ENCODE data around the gene GALNT13. TPM values are rescaled to one million over a fixed set of nuclear protein-coding genes. Genes with fewer than 3 reads are reported as not detected.
A peak's percentile ranks its signal among the peaks of the same experiment; 100 is the strongest.

Gene GALNT13
- total RNA-seq = 0.13 TPM in 1 of 2 replicates, not detected in the other
- long read RNA-seq = 0 reads

DNA sequence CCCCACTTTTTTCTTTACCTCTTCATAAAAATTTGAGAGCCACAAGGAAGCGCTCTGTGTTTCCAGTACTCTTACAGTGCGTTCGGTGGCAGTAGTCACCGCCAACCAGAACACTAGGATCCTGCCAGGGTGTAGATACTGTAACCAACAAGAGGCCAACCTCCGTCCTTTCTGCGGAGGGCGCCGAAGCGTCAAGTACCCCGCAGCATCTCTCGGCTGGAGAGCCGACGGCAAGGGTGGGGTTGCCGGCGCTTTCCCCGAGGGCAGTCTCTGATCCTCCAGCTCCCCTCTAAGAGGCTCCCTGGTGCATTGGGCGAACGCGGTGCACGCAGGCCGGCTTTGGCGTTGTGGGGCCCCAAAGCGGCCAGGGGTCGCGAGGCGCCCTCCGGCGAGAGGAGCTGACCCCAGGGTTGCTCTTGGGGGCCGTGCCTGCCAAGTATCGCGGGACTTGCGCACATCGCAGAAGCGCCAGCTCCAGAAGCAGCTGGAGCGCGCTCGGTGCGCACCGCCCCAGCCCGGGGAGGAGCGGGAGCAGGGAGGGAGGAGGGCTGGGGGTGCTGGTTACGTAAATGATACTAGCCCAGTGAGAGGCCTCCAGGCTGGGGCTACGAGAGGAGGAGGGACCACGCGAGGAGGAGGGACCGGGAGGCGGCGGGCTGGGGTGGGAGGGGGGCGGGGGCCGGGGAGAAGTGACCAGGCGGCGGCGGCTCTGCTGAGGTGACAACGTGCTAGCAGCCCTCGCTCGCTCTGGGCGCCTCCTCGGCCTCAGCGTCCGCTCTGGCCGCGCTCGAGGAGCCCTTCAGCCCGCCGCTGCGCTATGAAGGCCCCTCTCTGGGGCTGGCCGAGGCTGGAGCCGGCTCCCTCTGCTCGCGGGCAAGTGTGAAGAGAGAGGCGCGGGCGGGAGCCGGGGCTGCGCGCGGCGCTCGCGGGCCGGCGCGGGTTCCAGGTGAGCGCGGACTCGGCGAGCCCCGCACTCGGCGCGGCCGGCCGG is at the start of gene GALNT13:
Gene GALNT13 (plus strand): TSS at position 692 of the 991 bp plus-strand sequence.
- DNase-seq (ENCODE audit: extremely low spot score, unreplicated experiment) = no peak
- no peaks in the 10 kb centered on the region for H3K9me3 Mint-ChIP-seq (ENCODE audit: unreplicated experiment)
- no peak within 1 kb of the TSS for H3K27ac Mint-ChIP-seq (ENCODE audit: unreplicated experiment)
- peak within 1 kb of the TSS; percentile 61 for H3K4me3 Mint-ChIP-seq (ENCODE audit: unreplicated experiment)
- peaks cover 10% of the 10 kb centered on the region for H3K4me1 Mint-ChIP-seq (ENCODE audit: unreplicated experiment)
- H3K36me3 Mint-ChIP-seq (ENCODE audit: unreplicated experiment) = no peaks in the 10 kb centered on the region
- peaks cover 49% of the 10 kb centered on the region for H3K27me3 Mint-ChIP-seq (ENCODE audit: unreplicated experiment)
- TF ChIP-seq, protein P1, sequence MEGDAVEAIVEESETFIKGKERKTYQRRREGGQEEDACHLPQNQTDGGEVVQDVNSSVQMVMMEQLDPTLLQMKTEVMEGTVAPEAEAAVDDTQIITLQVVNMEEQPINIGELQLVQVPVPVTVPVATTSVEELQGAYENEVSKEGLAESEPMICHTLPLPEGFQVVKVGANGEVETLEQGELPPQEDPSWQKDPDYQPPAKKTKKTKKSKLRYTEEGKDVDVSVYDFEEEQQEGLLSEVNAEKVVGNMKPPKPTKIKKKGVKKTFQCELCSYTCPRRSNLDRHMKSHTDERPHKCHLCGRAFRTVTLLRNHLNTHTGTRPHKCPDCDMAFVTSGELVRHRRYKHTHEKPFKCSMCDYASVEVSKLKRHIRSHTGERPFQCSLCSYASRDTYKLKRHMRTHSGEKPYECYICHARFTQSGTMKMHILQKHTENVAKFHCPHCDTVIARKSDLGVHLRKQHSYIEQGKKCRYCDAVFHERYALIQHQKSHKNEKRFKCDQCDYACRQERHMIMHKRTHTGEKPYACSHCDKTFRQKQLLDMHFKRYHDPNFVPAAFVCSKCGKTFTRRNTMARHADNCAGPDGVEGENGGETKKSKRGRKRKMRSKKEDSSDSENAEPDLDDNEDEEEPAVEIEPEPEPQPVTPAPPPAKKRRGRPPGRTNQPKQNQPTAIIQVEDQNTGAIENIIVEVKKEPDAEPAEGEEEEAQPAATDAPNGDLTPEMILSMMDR (IDR thresholded peaks at IDR 0.05) = no peak

DNA sequence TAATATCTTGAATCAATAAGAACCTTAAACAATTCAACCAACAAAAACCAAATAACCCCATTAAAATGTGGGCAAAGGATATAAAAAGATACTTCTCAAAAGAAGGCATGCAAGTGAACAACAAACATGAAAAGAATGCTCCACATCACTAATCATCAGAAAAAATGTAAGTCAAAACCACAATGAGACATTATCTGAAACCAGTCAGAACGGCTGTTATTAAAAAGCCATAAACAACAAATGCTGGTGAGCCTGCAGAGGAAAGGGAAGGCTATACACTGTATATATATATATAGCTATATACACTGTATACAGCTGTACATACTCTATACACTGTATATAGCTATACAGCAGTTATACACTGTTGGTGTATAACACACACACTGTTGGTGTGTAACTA is 47.8 kb upstream of the GALNT13 start:
- Mint-ChIP-seq H3K27me3 (ENCODE audit: unreplicated experiment) (no peaks in the 10 kb centered on the region), H3K4me3 (ENCODE audit: unreplicated experiment) (no peak overlapping the region), H3K36me3 (ENCODE audit: unreplicated experiment) (no peaks in the 10 kb centered on the region), H3K27ac (ENCODE audit: unreplicated experiment) (no peak overlapping the region), H3K4me1 (ENCODE audit: unreplicated experiment) (no peaks in the 10 kb centered on the region), H3K9me3 (ENCODE audit: unreplicated experiment) (peaks cover 25% of the 10 kb centered on the region)
- TF ChIP-seq, protein P1 (IDR thresholded peaks at IDR 0.05) = no peak
- no peak for DNase-seq (ENCODE audit: extremely low spot score, unreplicated experiment)

DNA sequence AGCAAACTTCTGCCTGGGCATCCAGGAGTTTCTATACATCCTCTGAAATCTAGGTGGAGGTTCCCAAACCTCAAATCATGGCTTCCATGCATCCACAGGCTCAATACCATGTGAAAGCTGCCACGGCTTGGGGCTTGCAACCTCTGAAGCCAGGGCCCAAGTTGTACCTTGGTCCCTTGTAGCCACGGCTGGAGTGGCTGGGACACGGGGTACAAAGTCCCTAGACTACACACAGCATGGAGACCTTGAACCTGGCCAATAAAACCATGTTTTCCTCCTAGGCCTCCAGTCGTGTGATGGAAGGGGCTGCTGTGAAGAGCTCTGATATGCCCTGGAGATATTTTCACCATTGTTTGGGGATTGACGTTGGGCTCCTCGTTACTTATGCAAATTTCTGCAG is 43.4 kb upstream of the GALNT13 start:
- H3K9me3 Mint-ChIP-seq (ENCODE audit: unreplicated experiment) = peaks cover 14% of the 10 kb centered on the region
- H3K4me3 Mint-ChIP-seq (ENCODE audit: unreplicated experiment) = no peak overlapping the region
- no peaks in the 10 kb centered on the region for H3K27me3 Mint-ChIP-seq (ENCODE audit: unreplicated experiment)
- no peaks in the 10 kb centered on the region for H3K36me3 Mint-ChIP-seq (ENCODE audit: unreplicated experiment)
- DNase-seq (ENCODE audit: extremely low spot score, unreplicated experiment) = no peak
- H3K27ac Mint-ChIP-seq (ENCODE audit: unreplicated experiment) = no peak overlapping the region
- H3K4me1 Mint-ChIP-seq (ENCODE audit: unreplicated experiment) = no peaks in the 10 kb centered on the region
- TF ChIP-seq, protein P1 (IDR thresholded peaks at IDR 0.05) = no peak

DNA sequence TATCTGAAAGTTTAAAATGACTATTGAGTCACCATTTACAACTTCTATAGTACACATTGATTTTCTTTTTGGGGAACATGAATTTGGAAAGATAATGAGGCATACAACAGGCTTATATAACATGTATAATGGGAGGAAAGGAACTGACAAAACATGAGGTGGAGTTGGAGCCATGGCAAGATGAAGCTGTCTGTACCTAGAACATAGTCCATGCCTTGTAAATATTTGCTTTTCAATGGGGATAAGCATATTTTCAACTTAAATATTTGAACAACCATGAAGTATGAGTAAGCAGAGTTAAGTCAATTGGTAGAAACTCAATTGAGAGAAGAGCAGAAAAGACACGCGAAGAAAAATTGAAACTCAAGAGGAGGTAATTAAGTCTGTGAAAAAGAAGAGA is 37.1 kb upstream of the GALNT13 start:
- no peaks in the 10 kb centered on the region for H3K27me3 Mint-ChIP-seq (ENCODE audit: unreplicated experiment)
- H3K36me3 Mint-ChIP-seq (ENCODE audit: unreplicated experiment) = no peaks in the 10 kb centered on the region
- H3K27ac Mint-ChIP-seq (ENCODE audit: unreplicated experiment) = no peak overlapping the region
- no peaks in the 10 kb centered on the region for H3K4me1 Mint-ChIP-seq (ENCODE audit: unreplicated experiment)
- H3K4me3 Mint-ChIP-seq (ENCODE audit: unreplicated experiment) = no peak overlapping the region
- DNase-seq (ENCODE audit: extremely low spot score, unreplicated experiment) = no peak
- peaks cover 11% of the 10 kb centered on the region for H3K9me3 Mint-ChIP-seq (ENCODE audit: unreplicated experiment)
- TF ChIP-seq, protein P1 (IDR thresholded peaks at IDR 0.05) = no peak

DNA sequence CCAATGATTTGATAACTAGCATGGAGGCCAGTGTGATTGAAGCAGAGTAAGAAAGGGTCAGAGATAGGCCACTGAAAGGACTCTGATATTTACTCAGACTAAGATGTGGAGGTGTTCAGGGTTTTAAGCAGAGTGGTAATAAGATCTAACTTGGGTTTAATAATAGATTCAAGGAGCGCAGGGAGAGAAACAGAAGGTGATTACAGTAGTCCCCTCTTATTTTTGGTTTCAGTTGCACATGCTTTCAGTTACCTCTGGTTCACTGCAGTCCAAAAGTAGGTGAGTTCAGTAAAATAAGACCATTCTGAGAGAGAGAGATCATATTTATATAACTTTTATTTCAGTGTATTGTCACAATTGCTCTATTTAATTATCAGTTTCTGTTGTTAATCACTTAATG is 13.5 kb upstream of the GALNT13 start:
- TF ChIP-seq, protein P1 (IDR thresholded peaks at IDR 0.05) = no peak
- no peak for DNase-seq (ENCODE audit: extremely low spot score, unreplicated experiment)
- Mint-ChIP-seq H3K9me3 (ENCODE audit: unreplicated experiment) (no peaks in the 10 kb centered on the region), H3K36me3 (ENCODE audit: unreplicated experiment) (no peaks in the 10 kb centered on the region), H3K27me3 (ENCODE audit: unreplicated experiment) (no peaks in the 10 kb centered on the region), H3K27ac (ENCODE audit: unreplicated experiment) (no peak overlapping the region), H3K4me1 (ENCODE audit: unreplicated experiment) (no peaks in the 10 kb centered on the region), H3K4me3 (ENCODE audit: unreplicated experiment) (no peak overlapping the region)
